Ecto neural progenitor cell (in vitro differentiated cells): ENCODE measurements around the gene THSD8.

Source experiments
- DNase-seq: peaks from one replicate; pipeline ENCODE4 v3.0.0-alpha.2; 2018; ENCODE audit warnings: low spot score

Gene THSD8

DNA sequence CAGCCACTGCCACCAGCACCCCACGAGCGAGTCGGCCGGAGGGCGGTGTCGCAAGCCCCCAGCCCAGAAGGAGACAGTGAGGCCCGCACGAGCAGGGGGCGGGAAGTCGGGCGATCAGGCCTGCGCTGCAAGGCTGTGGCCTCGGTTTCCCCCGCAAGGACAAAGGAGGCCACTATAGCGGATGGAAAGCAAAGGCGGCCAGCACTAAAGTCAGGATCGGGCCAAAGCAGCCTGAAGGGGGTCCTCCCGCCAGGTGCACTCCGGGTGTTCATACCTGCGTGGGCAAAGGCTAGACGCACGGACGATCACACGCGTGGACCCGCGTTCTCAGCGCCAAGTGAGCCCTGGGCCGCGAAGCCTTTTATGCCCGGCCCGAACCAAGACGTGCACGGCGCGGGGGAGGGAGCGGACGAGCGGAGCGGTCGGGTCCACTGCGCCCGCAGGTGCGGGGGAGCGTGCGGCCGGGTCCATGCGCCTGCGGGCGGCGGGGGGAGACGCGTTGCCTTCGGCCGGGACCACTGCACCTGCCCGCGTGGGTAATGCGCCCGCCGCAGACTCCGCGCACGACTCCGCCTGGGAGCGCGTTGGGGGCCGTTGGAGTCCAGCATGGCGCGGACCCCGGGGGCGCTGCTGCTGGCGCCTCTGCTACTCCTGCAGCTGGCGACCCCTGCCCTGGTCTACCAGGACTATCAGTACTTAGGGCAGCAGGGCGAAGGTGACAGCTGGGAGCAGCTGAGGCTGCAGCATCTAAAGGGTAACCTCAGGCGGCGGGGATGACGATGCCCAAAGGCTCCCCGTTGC, at the start of gene THSD8, which contains the start of gene PRDX2:
Gene THSD8 (plus strand): TSS at position 604 of the 801 bp plus-strand sequence. CDS start 3 bp downstream, at position 607.
Gene PRDX2 (minus strand): TSS at position 335 of the 801 bp plus-strand sequence. CDS start 539 bp downstream, outside the sequence.
- peak; percentile 90 for DNase-seq

DNA sequence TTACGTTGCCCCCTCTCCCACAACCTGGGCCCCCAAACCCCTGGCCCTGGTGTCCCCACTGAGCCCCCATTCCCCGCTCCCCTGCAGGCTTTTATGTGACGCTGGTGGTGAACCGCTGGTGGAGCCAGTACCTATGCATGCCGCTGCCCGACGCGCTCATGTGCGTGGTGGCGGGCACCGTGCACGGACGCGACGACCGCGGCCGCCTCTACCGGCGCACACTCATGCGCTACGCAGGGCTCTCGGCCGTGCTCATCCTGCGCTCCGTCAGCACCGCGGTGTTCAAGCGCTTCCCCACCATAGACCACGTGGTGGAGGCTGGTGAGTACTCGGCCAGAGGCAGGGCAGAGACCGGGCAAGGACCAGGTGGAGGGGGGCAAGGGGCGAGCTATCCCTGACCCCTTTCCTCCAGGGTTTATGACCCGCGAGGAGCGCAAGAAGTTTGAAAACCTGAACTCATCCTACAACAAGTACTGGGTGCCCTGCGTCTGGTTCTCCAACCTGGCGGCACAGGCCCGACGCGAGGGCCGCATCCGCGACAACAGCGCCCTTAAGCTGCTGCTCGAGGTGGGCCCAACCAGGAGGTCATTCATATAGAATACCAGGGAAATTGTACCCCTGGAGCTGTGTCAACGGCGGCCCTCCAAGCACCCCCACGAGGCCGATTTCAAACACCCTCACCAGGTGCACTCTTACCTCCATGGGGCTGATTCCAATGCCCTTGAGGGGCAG, 47.2 kb upstream of the THSD8 start:
- DNase-seq: no peak

DNA sequence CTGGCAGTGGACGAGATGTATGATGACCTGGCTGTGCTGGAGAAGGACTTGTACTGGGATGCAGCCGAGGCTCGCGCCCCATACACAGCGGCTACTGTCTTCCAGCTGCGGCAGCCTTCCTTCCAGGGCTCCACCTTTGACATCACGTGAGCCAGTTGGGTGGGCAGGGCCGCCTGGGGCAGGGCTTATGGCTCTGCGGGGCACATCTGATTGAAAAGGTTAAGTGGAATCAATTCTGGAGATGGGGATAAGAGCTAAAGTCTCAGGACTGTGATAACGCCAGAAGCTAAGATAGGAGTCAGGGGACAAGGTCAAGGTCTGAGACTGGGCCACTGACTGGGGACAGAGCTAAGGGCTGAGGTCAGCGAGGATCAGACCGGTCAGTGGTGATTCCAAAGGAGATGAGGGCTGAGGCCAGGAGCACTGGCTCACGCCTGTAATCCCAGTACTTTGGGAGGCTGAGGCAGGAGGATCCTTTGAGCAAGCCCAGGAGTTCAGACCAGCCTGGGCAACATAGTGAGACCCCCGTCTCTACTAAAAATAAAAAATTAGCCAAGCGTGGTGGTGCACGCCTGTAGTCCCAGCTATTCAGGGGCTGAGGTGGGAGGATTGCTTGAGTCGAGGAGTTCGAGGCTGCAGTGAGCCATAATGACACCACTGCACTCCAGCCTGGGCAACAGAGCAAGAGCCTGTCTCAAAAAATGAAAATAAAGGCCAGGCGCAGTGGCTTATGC, 45.6 kb upstream of the THSD8 start:
- DNase-seq: no peak

DNA sequence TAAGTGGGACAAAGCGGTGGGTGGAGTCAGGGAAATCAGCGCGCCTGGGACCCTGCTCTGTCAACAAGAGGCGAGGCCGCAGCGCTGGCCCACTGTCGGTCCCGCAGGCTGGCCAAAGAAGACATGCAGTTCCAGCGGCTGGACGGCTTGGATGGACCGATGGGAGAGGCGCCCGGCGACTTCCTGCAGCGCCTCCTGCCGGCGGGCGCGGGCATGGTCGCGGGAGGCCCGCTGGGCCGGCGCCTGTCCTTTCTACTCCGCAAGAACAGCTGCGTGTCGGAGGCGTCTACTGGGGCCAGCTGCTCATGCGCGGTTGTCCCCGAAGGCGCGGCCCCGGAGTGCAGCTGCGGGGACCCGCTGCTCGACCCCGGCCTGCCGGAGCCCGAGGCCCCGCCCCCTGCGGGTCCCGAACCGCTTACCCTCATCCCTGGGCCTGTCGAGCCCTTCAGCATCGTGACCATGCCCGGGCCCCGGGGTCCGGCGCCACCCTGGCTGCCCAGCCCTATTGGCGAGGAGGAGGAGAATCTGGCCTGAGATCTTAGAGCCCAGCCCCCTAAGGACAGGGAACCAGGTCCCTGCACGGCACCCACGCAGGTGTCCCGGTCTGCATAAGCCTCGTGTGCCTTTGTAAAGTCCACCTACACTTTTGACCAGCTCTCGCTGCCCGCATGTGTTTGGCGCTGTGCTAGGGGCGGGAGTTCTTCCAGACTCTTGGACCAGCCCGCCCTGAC, 44.2 kb upstream of the THSD8 start:
- DNase-seq: peak; percentile 93

DNA sequence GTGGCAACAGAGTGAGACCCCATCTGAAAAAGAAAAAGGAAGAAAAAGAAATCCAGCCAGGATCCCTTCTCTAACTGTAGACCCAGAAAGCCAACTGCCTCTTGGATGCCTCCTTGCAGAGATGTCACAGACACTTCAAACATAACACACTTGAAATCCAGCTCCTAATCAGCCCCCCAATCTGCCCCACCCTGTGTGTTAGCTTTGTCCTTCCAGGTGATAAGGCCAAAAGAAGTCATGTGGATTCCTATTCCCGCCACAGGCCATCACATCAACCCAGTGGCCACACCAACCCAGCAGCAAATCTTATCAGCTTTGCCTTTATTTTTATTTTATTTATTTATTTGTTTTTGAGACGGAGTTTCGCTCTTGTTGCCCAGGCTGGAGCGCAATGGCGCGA, 42.2 kb upstream of the THSD8 start:
- DNase-seq: no peak

DNA sequence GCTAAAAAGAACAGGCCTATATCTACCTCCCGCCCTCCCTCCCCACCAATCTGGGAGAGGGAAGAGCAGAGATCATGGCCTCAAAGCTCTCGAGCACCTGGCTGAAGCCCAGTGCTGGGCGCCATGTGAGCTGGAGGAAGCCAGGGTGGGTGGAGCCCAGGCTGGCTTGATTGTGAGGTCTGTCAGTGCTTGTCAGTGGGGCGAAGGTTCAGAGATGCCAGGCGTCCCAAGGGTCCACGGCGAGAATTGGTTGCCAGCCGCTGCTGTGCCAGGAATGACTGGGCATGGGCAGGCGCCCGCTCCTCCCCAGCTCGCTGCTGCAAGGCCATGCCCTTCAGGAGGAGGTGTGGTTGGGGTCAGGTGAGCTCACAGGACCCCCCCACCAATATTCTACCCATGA, 38.8 kb upstream of the THSD8 start:
- no peak for DNase-seq

DNA sequence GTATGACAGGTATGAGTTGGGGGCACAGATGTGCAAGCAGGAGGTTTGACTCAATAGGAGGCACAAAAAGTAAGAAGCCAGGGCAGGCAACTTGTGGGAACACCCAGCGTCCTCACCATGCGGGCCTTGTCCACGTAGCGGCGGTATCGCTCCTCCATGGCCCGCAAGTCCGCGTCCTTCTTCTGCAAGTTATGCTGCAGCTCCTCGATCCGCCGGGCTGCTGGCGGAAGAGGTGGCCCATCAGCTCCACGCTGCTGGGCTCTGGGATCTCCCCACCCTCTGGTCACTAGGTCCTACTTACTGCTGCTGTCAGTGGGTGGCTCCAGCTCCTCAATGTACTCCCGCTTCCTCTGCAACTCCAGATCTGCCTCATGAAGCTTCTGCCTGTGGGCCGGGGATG, 37.2 kb upstream of the THSD8 start:
- DNase-seq: no peak

DNA sequence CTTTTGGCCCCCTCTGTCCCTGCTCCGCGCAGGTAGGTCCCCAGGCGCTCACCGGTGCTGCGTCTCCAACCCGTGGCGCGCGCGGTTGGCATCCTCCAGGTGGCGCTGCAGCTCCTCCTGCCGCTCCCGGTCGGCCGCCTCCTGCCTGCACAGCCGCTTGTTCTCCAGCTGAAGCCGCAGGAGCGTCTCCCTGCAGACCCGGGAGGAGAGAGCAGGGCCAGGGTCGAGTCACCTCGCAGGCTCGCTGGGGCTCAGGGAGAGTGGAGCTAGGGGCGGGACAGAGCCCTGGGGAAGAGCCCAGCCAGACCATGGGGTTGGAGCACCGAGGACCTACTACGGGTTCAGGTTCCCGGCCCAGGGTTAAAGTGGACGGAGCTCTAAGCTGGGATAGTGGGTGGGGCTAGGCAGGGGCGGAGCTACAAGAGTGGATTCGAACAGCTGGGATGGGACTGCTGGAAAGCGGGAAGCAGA, 35.8 kb upstream of the THSD8 start:
- DNase-seq: peak; percentile 88

DNA sequence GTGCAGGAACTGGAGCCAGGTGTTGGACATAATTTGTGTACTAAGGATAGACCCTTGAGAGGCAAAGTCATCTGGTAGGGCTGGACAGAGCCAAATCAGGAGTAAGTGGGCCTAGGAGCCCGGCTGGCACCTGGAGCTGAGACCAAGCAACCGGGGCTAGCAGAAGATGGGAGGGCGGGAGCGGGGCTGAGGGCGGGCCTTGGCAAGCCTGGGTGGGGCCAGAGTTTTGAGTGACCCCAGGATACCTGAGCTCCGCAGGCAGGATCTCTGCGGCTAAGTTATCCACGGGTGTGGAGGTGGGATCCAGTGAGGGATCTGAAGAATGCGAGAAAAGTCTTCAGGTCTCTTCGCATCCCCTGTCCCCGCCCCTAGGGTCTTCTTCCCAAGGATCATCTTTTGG, 34.7 kb upstream of the THSD8 start:
- DNase-seq: no peak

DNA sequence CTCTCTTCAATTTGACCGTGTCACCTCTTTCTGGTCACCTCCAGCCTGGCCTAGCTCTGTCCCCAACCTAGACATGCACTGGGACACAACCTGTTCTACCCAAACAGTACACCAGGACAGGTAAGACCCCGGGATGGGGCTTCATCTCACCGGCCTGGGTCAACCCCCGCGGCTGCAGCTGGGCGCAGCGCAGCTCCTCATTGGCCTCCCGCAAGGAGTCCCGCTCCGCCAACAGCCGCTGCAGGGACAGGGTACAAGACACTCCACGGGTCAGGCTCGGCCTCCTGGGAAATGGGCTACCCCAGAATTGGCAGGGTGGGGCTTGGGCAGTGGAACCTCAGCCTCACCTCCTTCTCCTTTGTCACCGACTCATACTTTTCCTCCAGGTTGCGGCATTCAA, 34.2 kb upstream of the THSD8 start:
- no peak for DNase-seq

DNA sequence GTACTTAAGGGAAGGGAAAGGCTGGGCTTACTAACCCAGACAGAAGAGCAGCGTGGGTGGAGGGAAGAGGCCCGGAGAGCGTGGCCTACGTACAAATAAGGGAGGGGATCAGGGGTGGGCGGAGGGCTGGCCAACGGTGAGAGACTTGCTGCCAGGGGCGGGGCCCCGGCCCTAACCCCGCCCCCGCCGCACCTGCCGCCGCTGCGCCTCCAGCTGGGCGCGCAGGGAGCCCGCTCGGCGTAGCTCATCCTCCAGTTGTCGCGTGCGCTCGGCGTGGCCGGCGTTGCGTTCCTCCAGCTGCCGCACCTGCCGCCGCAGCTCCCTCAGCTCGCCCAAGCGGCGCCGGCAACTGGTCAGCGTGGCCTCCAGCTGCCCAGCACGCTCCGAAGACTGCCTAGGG, 32.2 kb upstream of the THSD8 start:
- DNase-seq: peak; percentile 85

DNA sequence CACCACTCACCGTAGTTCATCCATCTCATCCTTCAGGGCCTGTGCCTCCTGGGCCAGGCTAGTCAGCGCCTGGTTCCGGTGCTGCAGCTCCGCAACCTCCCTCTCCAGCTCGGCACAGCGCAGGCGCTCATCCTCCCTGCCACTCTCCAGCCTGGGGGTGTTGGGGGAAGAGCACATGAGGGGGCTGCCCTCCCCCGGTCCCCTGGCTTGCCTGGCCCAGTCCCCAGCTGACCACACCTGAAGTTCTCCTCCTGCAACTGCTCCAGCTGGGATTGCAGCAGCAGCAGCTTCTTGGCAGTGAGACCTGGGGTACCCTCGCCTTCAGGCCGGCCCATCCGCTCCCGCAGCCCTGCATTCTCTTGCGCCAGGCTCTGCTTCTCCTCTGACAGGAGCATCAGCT, 30.9 kb upstream of the THSD8 start:
- no peak for DNase-seq

DNA sequence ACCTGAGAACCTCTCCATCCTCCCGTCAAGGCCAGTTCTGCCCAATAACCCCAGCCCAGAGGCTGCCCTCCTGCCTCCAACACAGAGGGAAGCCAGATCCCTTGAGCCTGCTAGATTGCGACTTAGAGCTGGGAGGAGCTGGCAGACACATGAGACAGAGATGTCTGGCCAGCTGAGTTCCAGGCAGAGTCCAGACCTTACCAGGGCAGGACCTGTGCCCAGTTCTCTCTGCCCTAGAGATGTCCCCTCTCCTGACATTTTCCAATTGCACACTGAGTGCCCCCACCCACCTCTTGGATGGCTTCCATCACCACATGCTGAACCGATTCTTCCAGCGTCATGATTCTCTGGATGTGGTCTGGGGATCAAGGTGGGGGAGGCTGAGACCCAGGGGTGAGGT, 29.5 kb upstream of the THSD8 start:
- no peak for DNase-seq

DNA sequence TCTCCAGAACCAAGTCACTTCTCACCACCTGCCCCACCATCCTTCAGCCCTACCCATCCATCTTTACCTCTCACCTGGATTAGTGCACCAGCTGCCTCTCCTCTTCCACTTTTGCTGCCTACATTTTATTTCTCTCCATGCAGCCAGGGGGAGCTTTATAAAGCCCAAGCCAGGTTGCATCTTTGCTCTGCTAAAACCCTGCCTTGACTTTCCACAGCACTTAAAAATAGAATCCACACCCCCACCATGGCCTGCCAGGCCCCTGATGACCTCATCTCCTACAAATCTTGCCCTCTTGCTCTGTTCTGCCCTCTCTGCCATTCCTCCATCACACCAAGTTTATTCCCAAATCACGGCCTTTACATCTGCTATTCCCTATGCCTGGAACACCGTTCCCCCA, 28.3 kb upstream of the THSD8 start:
- DNase-seq: no peak

DNA sequence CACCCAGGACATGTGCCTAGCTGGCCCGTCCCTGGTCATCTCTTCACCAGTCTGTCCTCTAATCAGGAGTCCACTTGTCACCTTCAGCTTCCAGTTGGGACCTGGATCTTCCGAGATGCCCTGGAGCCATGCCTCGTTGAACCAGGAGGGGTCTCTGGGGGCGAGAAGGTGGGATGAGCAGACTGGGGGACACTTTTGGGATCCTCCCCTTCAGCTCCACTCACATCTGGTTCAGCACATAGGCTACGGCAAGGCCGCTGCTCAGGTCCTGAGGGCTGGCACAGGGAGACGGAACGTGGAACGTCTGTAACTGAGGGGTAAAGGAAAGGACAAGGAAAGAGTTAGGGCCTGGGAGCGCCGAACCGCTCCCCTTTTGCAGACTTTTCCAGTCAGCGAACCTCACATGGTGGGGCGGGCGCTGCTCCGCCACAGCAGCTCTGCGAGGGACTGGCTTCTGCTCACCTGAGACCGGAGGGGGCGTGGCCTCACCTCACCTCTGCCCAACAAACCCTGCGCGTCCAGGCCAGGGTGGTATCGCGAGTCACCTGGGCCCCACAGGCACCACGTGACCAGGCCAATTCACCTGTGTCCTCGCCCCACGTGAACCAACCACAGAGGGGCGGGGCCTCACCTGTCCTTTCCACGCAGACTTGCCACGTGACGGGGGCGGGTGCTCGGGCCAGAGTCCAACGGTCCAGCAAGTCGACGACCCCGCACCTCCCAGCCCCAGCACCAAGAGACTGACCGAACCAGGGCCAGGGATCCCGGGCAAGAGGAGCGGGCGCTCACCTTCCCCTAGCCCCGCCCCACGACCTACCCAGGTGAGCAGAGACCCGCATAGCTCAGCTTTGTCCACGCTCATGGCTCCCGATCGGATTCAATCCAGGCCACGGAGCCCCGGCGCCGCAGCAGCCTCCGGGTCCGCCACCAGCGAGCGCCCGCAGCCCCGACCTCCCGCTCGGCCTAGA, 27.0 kb upstream of the THSD8 start, which contains the start of gene HOOK2:
Gene HOOK2 (minus strand): TSS at position 965 of the 968 bp plus-strand sequence. CDS start 103 bp downstream, at position 862.
- peak; percentile 73 for DNase-seq

DNA sequence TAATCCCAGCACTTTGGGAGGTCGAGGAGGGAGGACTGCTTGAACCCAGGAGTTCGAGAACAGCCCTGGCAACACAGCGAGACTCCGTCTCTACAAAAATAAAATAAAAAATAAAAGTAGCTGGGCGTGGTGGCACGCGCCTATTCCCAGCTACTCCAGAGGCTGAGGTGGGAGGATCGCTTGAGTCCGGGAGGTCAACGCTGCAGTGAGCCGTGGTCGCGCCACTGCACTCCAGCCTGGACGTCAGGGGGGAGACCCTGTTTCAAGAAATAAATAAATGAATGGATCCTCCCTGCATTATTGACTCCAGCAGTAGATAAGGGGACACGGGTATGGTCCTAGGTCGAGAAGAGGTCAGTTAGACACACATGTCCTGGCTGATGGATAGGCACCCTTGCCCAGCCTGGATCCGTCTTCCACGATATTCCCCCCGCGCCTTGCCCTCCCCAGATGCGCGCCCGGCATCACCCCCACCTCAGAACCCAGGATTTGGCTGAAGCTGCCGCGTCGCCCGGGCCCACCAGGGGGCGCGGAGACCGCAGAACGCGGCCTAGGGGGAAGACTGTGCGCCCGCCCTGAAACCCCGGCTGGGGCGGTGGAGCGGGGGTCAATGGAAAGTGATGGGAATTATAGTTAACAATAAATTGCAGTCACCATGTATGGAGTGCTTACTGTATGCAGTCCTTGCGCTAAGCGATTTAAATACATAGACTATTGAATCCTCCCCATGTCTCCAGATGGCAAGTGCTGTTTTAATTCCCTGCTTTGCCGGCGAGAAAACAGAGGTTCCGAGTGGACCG, 24.5 kb upstream of the THSD8 start:
- peak; percentile 89 for DNase-seq

DNA sequence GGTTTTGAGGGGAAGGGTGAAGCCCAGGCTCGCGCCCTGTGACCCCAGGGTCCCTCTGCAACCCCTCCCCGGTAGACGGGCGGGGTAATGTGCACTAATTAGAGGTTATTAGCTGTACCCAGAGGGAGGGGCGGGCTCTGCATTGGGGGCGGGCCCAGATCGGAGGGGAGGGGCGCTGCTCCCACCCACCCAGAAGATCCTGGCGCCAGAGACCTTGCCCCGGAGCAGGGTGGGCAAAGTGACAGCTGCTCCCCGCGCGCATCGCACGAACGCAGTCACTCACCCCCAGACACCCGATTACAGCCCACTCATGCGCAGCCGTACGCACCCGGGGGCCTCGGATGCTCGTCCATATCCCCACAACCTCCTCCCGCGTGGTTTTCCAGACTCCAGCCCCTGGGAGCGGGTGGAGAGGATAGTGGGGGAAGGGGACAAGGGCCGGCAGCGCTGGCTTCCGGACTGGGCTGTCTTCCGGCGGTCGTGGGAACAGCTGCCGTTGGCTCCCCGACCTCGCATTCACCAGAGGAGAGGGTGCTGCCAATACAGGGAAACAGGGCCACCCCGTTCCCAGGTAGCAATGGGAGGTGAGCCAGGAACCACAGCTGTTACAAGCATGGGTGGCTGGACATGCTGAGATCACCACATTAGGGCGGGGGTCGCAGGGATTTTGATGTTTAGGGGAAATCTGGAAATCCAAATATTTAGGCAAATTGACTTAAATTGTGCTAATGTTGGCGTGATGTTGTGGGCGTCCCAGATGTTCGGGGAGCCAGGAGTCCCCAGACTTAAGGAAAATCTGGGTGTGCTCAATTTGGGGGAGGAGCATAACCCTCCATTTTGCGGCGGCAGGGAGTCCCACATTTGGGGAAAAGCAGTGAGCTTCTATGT, 23.6 kb upstream of the THSD8 start:
- peak; percentile 71 for DNase-seq

DNA sequence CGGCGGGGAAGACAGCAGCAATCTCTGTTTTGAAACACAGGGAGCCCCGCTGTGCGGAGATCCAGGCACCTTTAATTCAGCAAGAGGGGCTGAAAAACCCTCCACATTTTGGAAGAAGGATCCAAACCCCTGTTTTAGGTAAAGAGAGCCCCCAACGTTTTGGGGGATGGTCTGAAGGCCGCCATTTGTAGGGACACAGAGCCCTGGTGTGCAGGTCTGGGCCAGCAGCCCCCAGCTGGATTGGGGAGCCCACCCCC, 23.0 kb upstream of the THSD8 start:
- no peak for DNase-seq
